ENCODE data around the gene NDUFV3. TPM values are rescaled to one million over a fixed set of nuclear protein-coding genes. Genes with fewer than 3 reads are reported as not detected.

Gene NDUFV3
- total RNA-seq, 4 donors from 2014 or later = 45.4 to 79.0 (median 51.9) TPM

- ATAC-seq (ENCODE audit: low FRiP score) = no peak
- no peak for TF ChIP-seq CTCF (IDR thresholded peaks at IDR 0.05)
- DNase-seq (ENCODE audit: low spot score) = no peak
Measured at GRCh38 chr21:42848932-42849758, 44.0 kb upstream of the NDUFV3 start.

- DNase-seq (ENCODE audit: low spot score) (no peak), ATAC-seq (ENCODE audit: low FRiP score) (no peak)
- no peak for TF ChIP-seq CTCF (IDR thresholded peaks at IDR 0.05)
Measured at GRCh38 chr21:42849759-42850412, 43.2 kb upstream of the NDUFV3 start.

- no peak for TF ChIP-seq CTCF (IDR thresholded peaks at IDR 0.05)
- DNase-seq (ENCODE audit: low spot score) (no peak), ATAC-seq (ENCODE audit: low FRiP score) (no peak)
Measured at GRCh38 chr21:42850463-42850862, 42.6 kb upstream of the NDUFV3 start.

- ATAC-seq (ENCODE audit: low FRiP score) (no peak), DNase-seq (ENCODE audit: low spot score) (no peak)
- TF ChIP-seq CTCF (IDR thresholded peaks at IDR 0.05) = no peak
Measured at GRCh38 chr21:42850866-42851391, 42.2 kb upstream of the NDUFV3 start.

- ATAC-seq (ENCODE audit: low FRiP score) (no peak), DNase-seq (ENCODE audit: low spot score) (no peak)
- no peak for TF ChIP-seq CTCF (IDR thresholded peaks at IDR 0.05)
Measured at GRCh38 chr21:42851812-42852665, 41.1 kb upstream of the NDUFV3 start.

- DNase-seq (ENCODE audit: low spot score) (no peak), ATAC-seq (ENCODE audit: low FRiP score) (no peak)
- TF ChIP-seq CTCF (IDR thresholded peaks at IDR 0.05) = no peak
Measured at GRCh38 chr21:42852925-42853570, 40.1 kb upstream of the NDUFV3 start.

Data from omental fat pad (tissue), 4 donors.